ENCODE data around the gene TEX10.

Gene TEX10

DNA sequence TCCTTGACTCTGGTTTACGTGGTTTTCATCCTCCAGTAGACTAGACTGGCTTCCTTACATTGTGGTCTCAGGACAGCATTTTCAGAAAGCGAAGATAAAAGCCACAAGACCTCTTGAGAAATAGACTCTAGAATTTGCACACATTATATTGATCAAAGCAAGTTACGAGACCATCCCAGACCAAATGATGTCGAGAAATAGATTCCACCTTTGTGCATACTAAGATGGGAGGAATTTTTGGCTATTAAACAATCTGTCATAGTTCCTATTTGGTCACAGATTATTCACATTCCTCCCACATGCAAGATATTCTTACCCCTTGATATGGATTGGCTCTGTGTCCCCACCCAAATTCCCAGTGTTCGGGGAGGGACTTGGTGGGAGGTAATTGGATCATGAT, 65.6 kb downstream of the TEX10 start:
- peak in 1 of 2 experiments; percentile 4 for DNase-seq (ENCODE audit: low read depth in 1 of 2, low spot score in 1 of 2)
- Histone ChIP-seq H3K27me3 (ENCODE audit: insufficient read depth, poor library complexity, severe bottlenecking) (no peaks in the 10 kb centered on the region), H3K27ac (replicated peaks) (no peak overlapping the region), H3K4me3 (replicated peaks; ENCODE audit: insufficient read depth, low read length) (no peak overlapping the region)
- TF ChIP-seq, protein P1, sequence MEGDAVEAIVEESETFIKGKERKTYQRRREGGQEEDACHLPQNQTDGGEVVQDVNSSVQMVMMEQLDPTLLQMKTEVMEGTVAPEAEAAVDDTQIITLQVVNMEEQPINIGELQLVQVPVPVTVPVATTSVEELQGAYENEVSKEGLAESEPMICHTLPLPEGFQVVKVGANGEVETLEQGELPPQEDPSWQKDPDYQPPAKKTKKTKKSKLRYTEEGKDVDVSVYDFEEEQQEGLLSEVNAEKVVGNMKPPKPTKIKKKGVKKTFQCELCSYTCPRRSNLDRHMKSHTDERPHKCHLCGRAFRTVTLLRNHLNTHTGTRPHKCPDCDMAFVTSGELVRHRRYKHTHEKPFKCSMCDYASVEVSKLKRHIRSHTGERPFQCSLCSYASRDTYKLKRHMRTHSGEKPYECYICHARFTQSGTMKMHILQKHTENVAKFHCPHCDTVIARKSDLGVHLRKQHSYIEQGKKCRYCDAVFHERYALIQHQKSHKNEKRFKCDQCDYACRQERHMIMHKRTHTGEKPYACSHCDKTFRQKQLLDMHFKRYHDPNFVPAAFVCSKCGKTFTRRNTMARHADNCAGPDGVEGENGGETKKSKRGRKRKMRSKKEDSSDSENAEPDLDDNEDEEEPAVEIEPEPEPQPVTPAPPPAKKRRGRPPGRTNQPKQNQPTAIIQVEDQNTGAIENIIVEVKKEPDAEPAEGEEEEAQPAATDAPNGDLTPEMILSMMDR (IDR thresholded peaks at IDR 0.05; ENCODE audit: insufficient read depth, low read length), result no peak
- TF ChIP-seq POLR2AphosphoS5 (IDR thresholded peaks at IDR 0.05; ENCODE audit: low read depth) (no peak), GABPA (IDR thresholded peaks at IDR 0.05; ENCODE audit: low read depth) (no peak), SPI1 (IDR thresholded peaks at IDR 0.05; ENCODE audit: borderline replicate concordance, low read depth) (no peak)
- TF ChIP-seq, protein P2, sequence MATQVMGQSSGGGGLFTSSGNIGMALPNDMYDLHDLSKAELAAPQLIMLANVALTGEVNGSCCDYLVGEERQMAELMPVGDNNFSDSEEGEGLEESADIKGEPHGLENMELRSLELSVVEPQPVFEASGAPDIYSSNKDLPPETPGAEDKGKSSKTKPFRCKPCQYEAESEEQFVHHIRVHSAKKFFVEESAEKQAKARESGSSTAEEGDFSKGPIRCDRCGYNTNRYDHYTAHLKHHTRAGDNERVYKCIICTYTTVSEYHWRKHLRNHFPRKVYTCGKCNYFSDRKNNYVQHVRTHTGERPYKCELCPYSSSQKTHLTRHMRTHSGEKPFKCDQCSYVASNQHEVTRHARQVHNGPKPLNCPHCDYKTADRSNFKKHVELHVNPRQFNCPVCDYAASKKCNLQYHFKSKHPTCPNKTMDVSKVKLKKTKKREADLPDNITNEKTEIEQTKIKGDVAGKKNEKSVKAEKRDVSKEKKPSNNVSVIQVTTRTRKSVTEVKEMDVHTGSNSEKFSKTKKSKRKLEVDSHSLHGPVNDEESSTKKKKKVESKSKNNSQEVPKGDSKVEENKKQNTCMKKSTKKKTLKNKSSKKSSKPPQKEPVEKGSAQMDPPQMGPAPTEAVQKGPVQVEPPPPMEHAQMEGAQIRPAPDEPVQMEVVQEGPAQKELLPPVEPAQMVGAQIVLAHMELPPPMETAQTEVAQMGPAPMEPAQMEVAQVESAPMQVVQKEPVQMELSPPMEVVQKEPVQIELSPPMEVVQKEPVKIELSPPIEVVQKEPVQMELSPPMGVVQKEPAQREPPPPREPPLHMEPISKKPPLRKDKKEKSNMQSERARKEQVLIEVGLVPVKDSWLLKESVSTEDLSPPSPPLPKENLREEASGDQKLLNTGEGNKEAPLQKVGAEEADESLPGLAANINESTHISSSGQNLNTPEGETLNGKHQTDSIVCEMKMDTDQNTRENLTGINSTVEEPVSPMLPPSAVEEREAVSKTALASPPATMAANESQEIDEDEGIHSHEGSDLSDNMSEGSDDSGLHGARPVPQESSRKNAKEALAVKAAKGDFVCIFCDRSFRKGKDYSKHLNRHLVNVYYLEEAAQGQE (IDR thresholded peaks at IDR 0.05; ENCODE audit: insufficient replicate concordance, low read depth), result no peak

DNA sequence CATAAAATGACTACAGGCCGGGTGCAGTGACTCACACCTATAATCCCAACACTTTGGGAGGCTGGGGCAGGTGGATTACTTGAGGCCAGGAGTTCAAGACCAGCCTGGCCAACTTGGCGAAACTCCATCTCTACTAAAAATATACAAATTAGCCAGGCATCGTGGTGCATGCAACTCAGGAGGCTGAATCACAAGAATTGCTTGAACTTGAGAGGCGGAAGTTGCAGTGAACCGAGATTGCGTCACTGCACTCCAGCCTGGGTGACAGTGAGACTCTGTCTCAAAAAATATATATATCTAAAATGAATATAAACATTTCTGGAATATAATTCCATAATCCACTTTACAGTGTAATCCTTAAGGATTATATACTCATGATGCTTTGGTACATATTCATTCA, 66.5 kb downstream of the TEX10 start:
- H3K4me3 ChIP-seq (replicated peaks; ENCODE audit: insufficient read depth, low read length), result no peak overlapping the region
- no peaks in the 10 kb centered on the region for H3K27me3 ChIP-seq (ENCODE audit: insufficient read depth, poor library complexity, severe bottlenecking)
- peak; percentile 43 to 70 for DNase-seq (ENCODE audit: low read depth in 1 of 2, low spot score in 1 of 2)
- no peak overlapping the region for H3K27ac ChIP-seq (replicated peaks)
- TF ChIP-seq GABPA (IDR thresholded peaks at IDR 0.05; ENCODE audit: low read depth) (no peak), POLR2AphosphoS5 (IDR thresholded peaks at IDR 0.05; ENCODE audit: low read depth) (no peak), SPI1 (IDR thresholded peaks at IDR 0.05; ENCODE audit: borderline replicate concordance, low read depth) (no peak)
- TF ChIP-seq, protein P2 (IDR thresholded peaks at IDR 0.05; ENCODE audit: insufficient replicate concordance, low read depth), result no peak
- TF ChIP-seq, protein P1 (IDR thresholded peaks at IDR 0.05; ENCODE audit: insufficient read depth, low read length), result no peak

DNA sequence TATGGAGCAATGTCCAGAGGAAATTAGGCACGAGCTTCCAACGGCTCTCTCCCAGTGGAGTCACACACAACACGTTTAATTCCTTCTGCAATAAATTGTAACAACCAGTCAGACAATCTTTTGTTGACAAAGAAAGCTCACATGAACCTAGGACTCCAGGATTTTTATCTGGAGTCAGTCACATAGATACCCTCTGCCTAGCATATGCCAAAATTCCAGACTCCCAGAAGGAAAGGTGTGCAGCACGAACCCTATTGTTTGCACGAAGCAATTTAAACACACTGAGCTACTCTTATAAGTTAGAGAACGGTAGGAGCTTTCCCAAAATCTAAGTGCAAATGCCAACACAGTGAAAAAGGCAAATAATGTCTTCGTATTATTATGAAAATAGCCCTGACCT, 67.1 kb downstream of the TEX10 start:
- no peak overlapping the region for H3K27ac ChIP-seq (replicated peaks)
- DNase-seq (ENCODE audit: low read depth in 1 of 2, low spot score in 1 of 2), result no peak
- no peaks in the 10 kb centered on the region for H3K27me3 ChIP-seq (ENCODE audit: insufficient read depth, poor library complexity, severe bottlenecking)
- TF ChIP-seq GABPA (IDR thresholded peaks at IDR 0.05; ENCODE audit: low read depth) (no peak), POLR2AphosphoS5 (IDR thresholded peaks at IDR 0.05; ENCODE audit: low read depth) (no peak)
- no peak overlapping the region for H3K4me3 ChIP-seq (replicated peaks; ENCODE audit: insufficient read depth, low read length)

DNA sequence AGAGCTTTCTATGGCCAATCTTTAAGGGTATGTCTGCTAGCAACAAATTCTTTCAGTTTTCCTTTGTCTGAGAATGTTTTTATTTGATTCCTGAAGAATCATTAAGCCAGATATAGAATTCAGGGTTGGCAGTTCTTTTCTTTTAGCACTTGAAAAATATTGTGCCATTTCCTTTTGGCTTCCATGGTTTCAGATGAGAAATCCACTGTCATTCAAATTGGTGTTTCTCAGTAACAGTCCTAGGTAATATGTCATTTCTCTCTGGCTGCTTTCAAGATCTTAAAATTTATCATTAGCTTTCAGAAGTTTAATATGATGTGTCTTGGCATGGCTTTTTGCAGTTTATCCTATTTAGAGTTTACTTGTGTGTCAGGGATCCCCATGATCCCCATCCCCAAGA, 67.7 kb downstream of the TEX10 start:
- Histone ChIP-seq H3K27me3 (ENCODE audit: insufficient read depth, poor library complexity, severe bottlenecking) (no peaks in the 10 kb centered on the region), H3K27ac (replicated peaks) (no peak overlapping the region), H3K4me3 (replicated peaks; ENCODE audit: insufficient read depth, low read length) (no peak overlapping the region)
- DNase-seq (ENCODE audit: low read depth in 1 of 2, low spot score in 1 of 2), result no peak
- TF ChIP-seq SPI1 (IDR thresholded peaks at IDR 0.05; ENCODE audit: borderline replicate concordance, low read depth) (no peak), POLR2AphosphoS5 (IDR thresholded peaks at IDR 0.05; ENCODE audit: low read depth) (no peak), GABPA (IDR thresholded peaks at IDR 0.05; ENCODE audit: low read depth) (no peak)
- TF ChIP-seq, protein P2 (IDR thresholded peaks at IDR 0.05; ENCODE audit: insufficient replicate concordance, low read depth), result no peak
- TF ChIP-seq, protein P1 (IDR thresholded peaks at IDR 0.05; ENCODE audit: insufficient read depth, low read length), result no peak

Measured in HL-60 (cell line).